Breast epithelium (tissue), 4 donors: ENCODE measurements around the gene CELF3. TPM values are rescaled to one million over a fixed set of nuclear protein-coding genes. Genes with fewer than 3 reads are reported as not detected.
"Not testable (repeated sequence)": the region's sequence is repeated elsewhere in the genome, so short reads cannot be mapped to it uniquely, and the experiment has no call there.

Source experiments
- DNase-seq, 2 donors: peaks; one replicate each; pipeline ENCODE4 v3.0.0-alpha.2; 2019; ENCODE audit warnings: low spot score in 2 of 2
- H3K27ac ChIP-seq, 2 donors: fragments of 200-600 bp; sonication (generic) in 1 of 2; one replicate each; pipeline ENCODE4 v1.5.1; 2016 to 2019; ENCODE audit warnings: mild to moderate bottlenecking in 1 of 2
- H3K27me3 ChIP-seq, 2 donors: fragments of 200-600 bp; sonication (generic) in 1 of 2; one replicate each; pipeline versions ENCODE4 v1.5.1 to v1.6.0; 2017 to 2019; ENCODE audit warnings: control low read depth in 1 of 2, mild to moderate bottlenecking in 1 of 2
- H3K36me3 ChIP-seq: fragments of 200-600 bp; one replicate; pipeline ENCODE4 v1.5.1; 2019
- H3K4me1 ChIP-seq, 2 donors: fragments of 200-600 bp; sonication (generic); one replicate each; pipeline ENCODE4 v1.5.1; 2016 to 2019; ENCODE audit warnings: control low read depth in 1 of 2
- H3K4me3 ChIP-seq, 3 donors: fragments of 200-600 bp; sonication (generic); 1 replicate in 2 of 3; 2 replicates in 1 of 3; pipeline ENCODE4 v1.5.1; 2016 to 2019; ENCODE audit warnings: mild to moderate bottlenecking in 3 of 3, moderate library complexity in 2 of 3
- H3K9me3 ChIP-seq, 2 donors: fragments of 200-600 bp; sonication (generic) in 1 of 2; one replicate each; pipeline ENCODE4 v1.5.1; 2016 to 2019; ENCODE audit warnings: control low read depth in 1 of 2
- CTCF ChIP-seq, 3 donors: fragments of 450-650 bp; IDR thresholded peaks; one replicate each; pipeline ENCODE4 v1.5.1; 2016 to 2017; ENCODE audit warnings: antibody characterized with exemption in 3 of 3, mild to moderate bottlenecking in 3 of 3, moderate library complexity in 3 of 3
- POLR2A ChIP-seq: fragments of 450-650 bp; IDR thresholded peaks from one replicate; pipeline ENCODE4 v1.6.1; 2016; ENCODE audit warnings: antibody characterized with exemption, mild to moderate bottlenecking, moderate library complexity
- POLR2AphosphoS5 ChIP-seq, 3 donors: sonication (generic); formaldehyde crosslinking; IDR thresholded peaks; one replicate each; pipeline ENCODE4 v1.6.1; 2017; ENCODE audit warnings: antibody characterized with exemption in 3 of 3
- intact Hi-C: fragments of 100-400 bp; cut with DNase I; formaldehyde crosslinking; loops from one replicate; pipeline ENCODE4 v1.15.1; 2023; ENCODE audit warnings: low total_unique reads
- total RNA-seq, 3 donors: library from RNA; depleted of rRNA; stranded (reverse); fragments of >200 nt; gene quantifications; one replicate each; pipeline ENCODE4 v1.1.0, GENCODE V29; 2016

CELF3 gene
- total RNA-seq, 3 donors from 2014 or later, result not detected

DNA sequence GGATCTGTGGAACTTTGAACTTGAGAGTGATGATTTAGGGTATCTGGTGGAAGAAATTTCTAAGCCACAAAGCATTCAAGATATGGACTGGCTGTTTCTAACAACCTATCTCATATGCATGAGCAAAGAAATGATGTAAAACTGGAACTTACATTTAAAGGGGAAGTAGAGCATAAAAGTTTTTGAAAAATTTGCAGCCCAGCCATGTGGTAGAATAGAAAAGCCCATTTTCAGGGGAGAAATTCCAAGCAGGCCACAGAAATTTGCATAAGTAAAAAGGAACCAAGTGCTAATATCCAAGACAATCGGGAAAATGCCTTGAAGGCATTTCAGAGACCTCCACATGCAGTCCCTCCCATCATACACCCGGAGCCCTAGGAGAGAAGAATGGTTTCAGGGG is 20.4 kb upstream of the CELF3 start:
- DNase-seq, result no peak
- Histone ChIP-seq H3K4me1 (no peaks in the 10 kb centered on the region), H3K9me3 (peaks cover 7 to 9% of the 10 kb centered on the region in 2 donors), H3K36me3 (no peaks in the 10 kb centered on the region), H3K27ac (no peak overlapping the region), H3K27me3 (no peaks in the 10 kb centered on the region), H3K4me3 (no peak overlapping the region)
- intact Hi-C loops, result no loop called here
- no peak for TF ChIP-seq POLR2A
- TF ChIP-seq CTCF (IDR thresholded peaks at IDR 0.05), result no peak
- no peak for TF ChIP-seq POLR2AphosphoS5 (IDR thresholded peaks at IDR 0.05)

DNA sequence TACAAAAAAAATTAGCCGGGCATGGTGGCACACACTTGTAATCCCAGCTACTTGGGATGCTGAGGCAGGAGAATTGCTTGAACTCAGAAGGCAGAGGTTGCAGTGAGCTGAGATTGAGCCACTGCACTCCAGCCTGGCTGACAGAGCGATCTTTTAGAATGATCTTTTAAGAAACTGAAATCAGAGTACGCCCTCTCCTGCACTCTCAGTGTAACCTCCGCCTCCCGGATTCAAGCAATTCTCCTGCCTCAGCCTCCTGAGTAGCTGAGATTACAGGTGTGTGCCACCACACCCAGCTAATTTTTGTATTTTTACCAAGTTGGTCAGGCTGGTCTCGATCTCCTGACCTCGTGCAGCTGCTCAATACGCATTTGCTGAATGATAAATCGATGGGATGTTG is 17.4 kb upstream of the CELF3 start:
- H3K4me3 ChIP-seq, H3K27ac ChIP-seq, H3K27me3 ChIP-seq, DNase-seq, H3K9me3 ChIP-seq, H3K4me1 ChIP-seq, intact Hi-C loops, H3K36me3 ChIP-seq: not testable (repeated sequence)

DNA sequence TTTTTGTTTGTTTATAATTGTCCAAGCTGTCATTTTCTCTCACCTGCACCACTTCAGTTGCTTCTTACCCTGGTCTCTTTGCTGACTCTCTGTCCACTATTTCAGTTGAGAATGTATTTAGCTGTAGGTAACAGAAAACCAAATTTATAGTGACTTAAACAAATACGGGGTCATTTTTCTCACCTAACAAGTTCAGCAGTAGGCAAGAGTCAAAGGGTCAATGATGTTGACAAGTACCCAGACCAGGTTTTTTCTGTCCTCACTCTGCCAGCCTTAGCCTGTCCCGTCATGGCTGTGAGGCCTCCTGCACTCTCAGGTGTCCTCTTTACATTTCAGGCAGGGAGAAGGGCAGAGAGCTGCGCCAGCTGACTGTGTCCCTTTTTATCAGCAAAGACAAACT is 16.5 kb upstream of the CELF3 start:
- no peak for DNase-seq
- Histone ChIP-seq H3K4me1 (no peaks in the 10 kb centered on the region), H3K9me3 (peaks cover 7 to 9% of the 10 kb centered on the region in 2 donors), H3K4me3 (no peak overlapping the region), H3K27me3 (no peaks in the 10 kb centered on the region), H3K36me3 (no peaks in the 10 kb centered on the region), H3K27ac (no peak overlapping the region)
- TF ChIP-seq POLR2AphosphoS5 (IDR thresholded peaks at IDR 0.05), result no peak
- no peak for TF ChIP-seq POLR2A
- no peak for TF ChIP-seq CTCF (IDR thresholded peaks at IDR 0.05)
- intact Hi-C loops, result no loop called here

GRCh38 chr1:151729966-151730291 is 13.3 kb upstream of the CELF3 start:
- Histone ChIP-seq H3K27ac (no peak overlapping the region), H3K9me3 (no peaks in the 10 kb centered on the region), H3K4me1 (no peaks in the 10 kb centered on the region), H3K27me3 (no peaks in the 10 kb centered on the region), H3K4me3 (no peak overlapping the region), H3K36me3 (no peaks in the 10 kb centered on the region)
- DNase-seq, result no peak
- TF ChIP-seq POLR2A (no peak), POLR2AphosphoS5 (IDR thresholded peaks at IDR 0.05) (no peak), CTCF (IDR thresholded peaks at IDR 0.05) (no peak)
- intact Hi-C loops, result no loop called here

- no peak for DNase-seq
- TF ChIP-seq CTCF (IDR thresholded peaks at IDR 0.05) (no peak), POLR2AphosphoS5 (IDR thresholded peaks at IDR 0.05) (no peak), POLR2A (no peak)
- Histone ChIP-seq H3K4me3 (no peak overlapping the region), H3K36me3 (no peaks in the 10 kb centered on the region), H3K9me3 (no peaks in the 10 kb centered on the region), H3K4me1 (no peaks in the 10 kb centered on the region), H3K27me3 (no peaks in the 10 kb centered on the region), H3K27ac (no peak overlapping the region)
- intact Hi-C loops, result no loop called here
Observed at GRCh38 chr1:151729157-151729965, 12.8 kb upstream of the CELF3 start.
